Omental fat pad (tissue), 4 donors: ENCODE results near the gene HMOX2. TPM values are rescaled to one million over a fixed set of nuclear protein-coding genes. Genes with fewer than 3 reads are reported as not detected.
A peak's percentile ranks its signal among the peaks of the same experiment; 100 is the strongest.

Source experiments
- ATAC-seq: fragments of 150-250 bp; one replicate; pipeline ENCODE4 v1.9.1; 2016; ENCODE audit warnings: mild to moderate bottlenecking, moderate library complexity; ENCODE audit not compliant: low FRiP score
- DNase-seq: peaks from one replicate; pipeline ENCODE4 v3.0.0-alpha.2; 2019; ENCODE audit warnings: low spot score
- total RNA-seq, 4 donors: library from RNA; depleted of rRNA; stranded (reverse); fragments of >200 nt; gene quantifications; one replicate each; pipeline ENCODE4 v1.1.0, GENCODE V29; 2016
- TF ChIP-seq, protein P1 (sequence below), 3 donors: fragments of 450-650 bp; IDR thresholded peaks; one replicate each; pipeline ENCODE4 v1.5.1; 2016 to 2017; ENCODE audit warnings: antibody characterized with exemption in 3 of 3, mild to moderate bottlenecking in 3 of 3, moderate library complexity in 2 of 3

The HMOX2 gene
- total RNA-seq, 4 donors from 2014 or later: 82.8 to 105 (median 96.5) TPM

GRCh38 chr16:4465977-4466779 lies 10.0 kb upstream of the HMOX2 start:
- TF ChIP-seq, protein P1, sequence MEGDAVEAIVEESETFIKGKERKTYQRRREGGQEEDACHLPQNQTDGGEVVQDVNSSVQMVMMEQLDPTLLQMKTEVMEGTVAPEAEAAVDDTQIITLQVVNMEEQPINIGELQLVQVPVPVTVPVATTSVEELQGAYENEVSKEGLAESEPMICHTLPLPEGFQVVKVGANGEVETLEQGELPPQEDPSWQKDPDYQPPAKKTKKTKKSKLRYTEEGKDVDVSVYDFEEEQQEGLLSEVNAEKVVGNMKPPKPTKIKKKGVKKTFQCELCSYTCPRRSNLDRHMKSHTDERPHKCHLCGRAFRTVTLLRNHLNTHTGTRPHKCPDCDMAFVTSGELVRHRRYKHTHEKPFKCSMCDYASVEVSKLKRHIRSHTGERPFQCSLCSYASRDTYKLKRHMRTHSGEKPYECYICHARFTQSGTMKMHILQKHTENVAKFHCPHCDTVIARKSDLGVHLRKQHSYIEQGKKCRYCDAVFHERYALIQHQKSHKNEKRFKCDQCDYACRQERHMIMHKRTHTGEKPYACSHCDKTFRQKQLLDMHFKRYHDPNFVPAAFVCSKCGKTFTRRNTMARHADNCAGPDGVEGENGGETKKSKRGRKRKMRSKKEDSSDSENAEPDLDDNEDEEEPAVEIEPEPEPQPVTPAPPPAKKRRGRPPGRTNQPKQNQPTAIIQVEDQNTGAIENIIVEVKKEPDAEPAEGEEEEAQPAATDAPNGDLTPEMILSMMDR (IDR thresholded peaks at IDR 0.05): no peak
- DNase-seq (no peak), ATAC-seq (no peak)

- DNase-seq: no peak
- TF ChIP-seq, protein P1 (IDR thresholded peaks at IDR 0.05): no peak
- no peak for ATAC-seq
Measured at GRCh38 chr16:4467916-4468315, 8.3 kb upstream of the HMOX2 start.

DNA sequence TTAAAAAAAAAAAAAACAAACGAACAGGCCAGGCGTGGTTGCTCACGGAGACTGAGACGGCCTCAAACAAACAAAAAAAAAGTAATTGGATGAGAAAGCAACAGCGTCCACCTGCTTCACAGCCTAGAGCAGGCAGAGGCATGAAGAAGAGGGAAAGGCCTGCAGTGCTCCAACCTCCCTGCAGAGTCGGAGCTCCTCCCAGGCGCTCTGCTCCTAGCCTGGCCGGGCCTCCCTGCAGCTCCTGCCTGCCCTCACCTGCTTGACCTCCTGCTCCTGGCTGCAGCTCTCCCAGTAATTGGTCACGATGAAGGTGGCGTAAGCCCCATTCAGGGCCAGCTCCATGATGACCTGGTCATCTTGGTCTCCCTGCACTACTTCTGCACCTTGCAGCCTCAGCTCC lies 7.2 kb upstream of the HMOX2 start:
- ATAC-seq (no peak), DNase-seq (no peak)
- TF ChIP-seq, protein P1 (IDR thresholded peaks at IDR 0.05): no peak

DNA sequence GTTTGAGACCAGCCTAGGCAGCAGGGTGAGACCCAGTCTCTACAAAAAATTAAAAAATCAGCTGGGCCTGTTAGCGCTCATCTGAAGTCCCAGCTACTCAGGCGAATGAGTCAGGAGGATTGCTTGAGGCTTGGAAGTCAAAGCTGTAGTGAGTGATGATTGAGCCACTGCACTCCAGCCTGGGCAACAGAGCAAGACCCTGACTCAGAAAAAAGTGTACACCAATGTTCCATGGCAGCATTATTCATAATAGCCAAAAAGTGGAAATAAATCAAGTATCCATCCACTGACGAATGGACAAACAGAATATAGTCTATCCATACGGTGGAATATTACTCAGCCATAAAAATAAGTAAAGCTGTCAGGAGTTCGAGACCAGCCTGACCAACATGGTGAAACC lies 4.3 kb upstream of the HMOX2 start:
- DNase-seq (no peak), ATAC-seq (no peak)
- TF ChIP-seq, protein P1 (IDR thresholded peaks at IDR 0.05): no peak

DNA sequence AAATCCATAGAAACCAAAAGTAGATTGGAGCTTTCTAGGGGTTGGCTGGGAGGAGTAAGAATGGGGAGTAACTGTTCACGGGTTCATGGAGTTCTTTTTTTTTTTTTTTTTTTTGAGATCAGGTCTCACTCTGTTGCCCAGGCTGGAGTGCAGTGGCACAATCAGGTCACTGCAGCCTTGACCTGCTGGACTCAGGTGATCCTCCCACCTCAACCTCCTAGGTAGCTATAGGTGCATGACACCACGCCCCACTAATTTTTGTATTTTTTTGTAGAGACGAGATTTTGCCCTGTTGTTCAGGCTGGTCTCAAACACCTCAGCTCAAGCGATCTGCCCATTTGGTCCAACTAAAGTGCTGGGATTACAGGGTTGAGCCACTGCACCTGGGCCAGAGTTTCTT lies 3.3 kb upstream of the HMOX2 start:
- ATAC-seq (no peak), DNase-seq (no peak)
- TF ChIP-seq, protein P1 (IDR thresholded peaks at IDR 0.05): no peak

- ATAC-seq (peak; percentile 64), DNase-seq (peak; percentile 81)
- TF ChIP-seq, protein P1 (IDR thresholded peaks at IDR 0.05): no peak
Measured at GRCh38 chr16:4474192-4474961, 1.8 kb upstream of the HMOX2 start, which contains the start of gene NMRAL1. NMRAL1 (minus strand) TSS chr16:4474625; CDS start chr16:4474132, 493 bp downstream.
